Epithelial cell of proximal tubule (primary cell): ENCODE data around the gene MICALL1. TPM values are rescaled to one million over a fixed set of nuclear protein-coding genes. Genes with fewer than 3 reads are reported as not detected.

Source experiments
- DNase-seq: peaks from one replicate; pipeline ENCODE4 v3.0.0-alpha.2; 2011; ENCODE audit warnings: low read depth
- H3K4me3 ChIP-seq: 2 replicates; pipeline ENCODE4 v1.5.1; 2011; ENCODE audit warnings: low read depth, mild to moderate bottlenecking, low read length
- CTCF ChIP-seq: conservative IDR thresholded peaks from 2 replicates; pipeline ENCODE4 v1.5.1; 2012; ENCODE audit warnings: low read depth, mild to moderate bottlenecking, low read length
- total RNA-seq: library from RNA; depleted of rRNA; stranded (reverse); fragments of >200 nt; gene quantifications from 2 replicates; pipeline ENCODE4 v1.2.3, GENCODE V29; 2015

MICALL1 gene
- total RNA-seq, 1 donor from 2014 or later = 74.8 TPM

GRCh38 chr22:37916311-37916710 is 10.2 kb downstream of the MICALL1 start:
- H3K4me3 ChIP-seq = no peak overlapping the region
- no peak for DNase-seq
- no peak for TF ChIP-seq CTCF

GRCh38 chr22:37917874-37918548 is 11.9 kb downstream of the MICALL1 start:
- H3K4me3 ChIP-seq = no peak overlapping the region
- no peak for TF ChIP-seq CTCF
- DNase-seq = no peak

GRCh38 chr22:37918580-37919270 is 12.6 kb downstream of the MICALL1 start:
- no peak overlapping the region for H3K4me3 ChIP-seq
- DNase-seq = no peak
- TF ChIP-seq CTCF = no peak

- TF ChIP-seq CTCF = no peak
- no peak for DNase-seq
These were observed 14.0 kb downstream of the MICALL1 start for GRCh38 chr22:37920126-37920525.

GRCh38 chr22:37922191-37922590 is 16.1 kb downstream of the MICALL1 start:
- no peak for DNase-seq
- no peak overlapping the region for H3K4me3 ChIP-seq
- TF ChIP-seq CTCF = no peak

More at GRCh38 chr22:37920126-37920525, 14.0 kb downstream of the MICALL1 start:
- H3K4me3 ChIP-seq = no peak overlapping the region

- TF ChIP-seq CTCF = no peak
- no peak overlapping the region for H3K4me3 ChIP-seq
- DNase-seq = no peak
These were observed 17.8 kb downstream of the MICALL1 start for GRCh38 chr22:37923927-37924326.
